Activated CD8-positive, alpha-beta T cell treated with anti-CD3 and anti-CD28 coated beads for 36 hours (primary cell): Measurements from ENCODE around the gene MIS18A. TPM values are rescaled to one million over a fixed set of nuclear protein-coding genes. Genes with fewer than 3 reads are reported as not detected.

Source experiments
- ATAC-seq: fragments of 200-7000 bp; cut with Tn5 transposase; one replicate; pipeline ENCODE4 v1.10.0; 2021; ENCODE audit warnings: mild to moderate bottlenecking, moderate library complexity
- CTCF ChIA-PET: fragments of 350-600 bp; sonication (Branson Sonifier 250); formaldehyde crosslinking; loops from one replicate; lab custom pipeline; 2021; ENCODE audit warnings: antibody characterized with exemption; lab: Charles Lee
- POLR2A ChIA-PET: fragments of 350-600 bp; sonication (Branson Sonifier 250); formaldehyde crosslinking; loops from one replicate; lab custom pipeline; 2021; ENCODE audit warnings: antibody characterized with exemption; lab: Charles Lee
- DNase-seq: peaks from one replicate; pipeline ENCODE4 v3.0.0-alpha.2; 2020
- H3K27ac Mint-ChIP-seq: one replicate; pipeline ENCODE4 v1.8.0; 2021; ENCODE audit warnings: mild to moderate bottlenecking, mixed read lengths
- H3K27me3 Mint-ChIP-seq: one replicate; pipeline ENCODE4 v1.8.0; 2021; ENCODE audit warnings: mixed read lengths
- H3K36me3 Mint-ChIP-seq: one replicate; pipeline ENCODE4 v1.8.0; 2021; ENCODE audit warnings: low read depth, mixed read lengths
- H3K4me1 Mint-ChIP-seq: one replicate; pipeline ENCODE4 v1.8.0; 2021; ENCODE audit warnings: low read depth, mixed read lengths
- H3K4me3 Mint-ChIP-seq: one replicate; pipeline ENCODE4 v1.8.0; 2021; ENCODE audit warnings: mild to moderate bottlenecking, moderate library complexity, mixed read lengths
- H3K9me3 Mint-ChIP-seq: one replicate; pipeline ENCODE4 v1.8.0; 2021; ENCODE audit warnings: mixed read lengths
- CTCF ChIP-seq: fragments of 200-600 bp; IDR thresholded peaks from one replicate; pipeline ENCODE4 v1.8.0; 2022; ENCODE audit warnings: antibody characterized with exemption, mild to moderate bottlenecking
- intact Hi-C: fragments of 100-400 bp; cut with micrococcal nuclease; formaldehyde crosslinking; loops from one replicate; pipeline ENCODE4 v1.10.0; 2022
- total RNA-seq, 2 experiments: library from RNA; stranded (reverse); gene quantifications; one replicate each; pipeline ENCODE4 v1.2.3, GENCODE V29; 2021

The MIS18A gene
- total RNA-seq, 2 experiments from 2014 or later = 34.6 to 35.1 TPM

DNA sequence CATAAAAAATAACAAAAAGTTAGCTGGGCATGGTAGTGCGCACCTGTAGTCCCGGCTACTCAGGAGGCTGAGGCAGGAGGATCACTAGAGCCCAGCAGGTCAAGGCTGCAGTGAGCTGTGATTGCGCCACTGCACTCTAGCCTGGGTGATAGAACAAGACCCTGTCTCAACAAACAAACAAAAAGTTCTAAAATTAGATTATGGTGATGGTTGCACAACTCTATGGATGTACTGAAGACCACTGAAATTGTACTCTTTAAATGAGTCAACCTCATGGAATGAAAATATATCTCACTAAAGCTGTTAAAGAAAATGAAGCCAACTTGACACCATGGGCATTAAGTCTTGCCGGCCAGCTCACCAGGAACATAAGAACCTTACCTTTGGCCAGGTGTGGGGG lies 28.9 kb upstream of the MIS18A start:
- ChIA-PET CTCF (interaction anchor here (1.4 kb wide), 1 partner anchor 29 kb away, joined by 3 read pairs; the partner anchor contains the start of gene MIS18A), POLR2A (no interaction called here)
- H3K27me3 Mint-ChIP-seq = no peaks in the 10 kb centered on the region
- no peak overlapping the region for H3K27ac Mint-ChIP-seq
- H3K9me3 Mint-ChIP-seq = no peaks in the 10 kb centered on the region
- ATAC-seq (no peak), DNase-seq (no peak)
- intact Hi-C loops = no loop called here
- H3K36me3 Mint-ChIP-seq = peaks cover 34% of the 10 kb centered on the region
- H3K4me1 Mint-ChIP-seq = peaks cover 13% of the 10 kb centered on the region
- no peak overlapping the region for H3K4me3 Mint-ChIP-seq
- TF ChIP-seq CTCF = no peak

DNA sequence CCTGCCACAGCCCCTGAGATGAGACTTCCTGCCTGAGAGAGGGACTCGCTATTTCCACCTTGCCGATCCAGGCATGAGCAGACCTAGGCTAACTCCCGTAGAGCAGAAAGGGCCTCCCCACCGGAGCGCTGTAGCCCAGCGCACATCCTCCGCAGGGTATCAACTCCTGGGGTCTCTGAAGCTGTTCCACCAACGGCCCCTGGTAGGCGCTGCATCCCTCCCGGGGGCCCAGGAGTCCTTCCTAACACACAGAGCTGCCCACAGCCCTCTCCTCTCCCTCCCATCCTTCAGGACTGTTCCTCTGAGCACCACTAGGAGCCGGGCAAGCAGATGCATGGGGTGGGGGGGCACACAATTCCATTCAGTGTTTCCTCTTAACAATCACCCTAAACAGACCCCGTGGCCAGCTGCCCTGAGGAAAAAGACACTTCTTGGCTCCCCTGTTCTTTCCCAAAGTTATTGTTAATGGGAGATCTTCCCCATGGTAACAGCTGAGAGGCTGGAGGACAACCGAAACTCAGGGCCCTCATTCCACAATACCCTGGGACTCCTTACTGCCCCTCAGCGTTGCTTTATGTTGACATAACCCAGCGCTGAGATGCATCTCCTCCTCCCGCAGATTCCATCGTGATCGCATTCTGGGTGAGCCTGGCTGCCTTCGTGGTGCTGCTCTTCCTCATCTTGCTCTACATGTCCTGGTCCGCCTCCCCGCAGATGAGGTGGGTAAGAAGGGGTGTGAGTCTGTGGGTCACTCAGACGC lies 27.4 kb upstream of the MIS18A start:
- Mint-ChIP-seq H3K27ac (no peak overlapping the region), H3K27me3 (no peaks in the 10 kb centered on the region), H3K4me1 (peaks cover 5% of the 10 kb centered on the region), H3K36me3 (peaks cover 26% of the 10 kb centered on the region), H3K4me3 (no peak overlapping the region), H3K9me3 (no peaks in the 10 kb centered on the region)
- ChIA-PET POLR2A (no interaction called here), CTCF (no interaction called here)
- ATAC-seq (no peak), DNase-seq (no peak)
- intact Hi-C loops = no loop called here
- TF ChIP-seq CTCF = no peak

- intact Hi-C loops = no loop called here
- Mint-ChIP-seq H3K9me3 (no peaks in the 10 kb centered on the region), H3K27me3 (no peaks in the 10 kb centered on the region), H3K4me1 (no peaks in the 10 kb centered on the region), H3K36me3 (peaks cover 28% of the 10 kb centered on the region), H3K27ac (no peak overlapping the region), H3K4me3 (no peak overlapping the region)
- no peak for TF ChIP-seq CTCF
- ATAC-seq (no peak), DNase-seq (no peak)
- ChIA-PET POLR2A (no interaction called here), CTCF (no interaction called here)
Observed at GRCh38 chr21:32304998-32305397, 26.1 kb upstream of the MIS18A start.

DNA sequence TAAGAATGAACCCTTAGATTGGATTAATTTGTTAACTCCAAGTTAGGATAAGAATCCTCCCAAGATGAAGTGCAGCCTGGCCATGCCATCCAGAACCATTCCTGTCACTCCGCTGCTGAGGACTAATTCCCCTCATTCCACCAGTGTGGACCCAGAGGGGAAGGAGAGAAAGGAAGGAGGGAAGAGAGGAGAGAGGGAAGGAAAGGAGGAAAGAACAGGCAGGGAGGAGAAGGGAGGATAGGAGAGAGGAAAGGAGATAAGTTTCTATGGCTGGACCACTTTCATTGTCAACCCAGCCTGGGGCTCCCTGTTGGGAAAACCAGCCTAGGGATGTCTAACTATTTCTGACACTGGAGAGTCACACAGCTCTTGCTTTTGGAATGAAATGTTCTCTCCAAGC lies 24.5 kb upstream of the MIS18A start:
- CTCF ChIA-PET = no interaction called here
- ATAC-seq (no peak), DNase-seq (no peak)
- Mint-ChIP-seq H3K9me3 (no peaks in the 10 kb centered on the region), H3K27ac (no peak overlapping the region), H3K4me1 (no peaks in the 10 kb centered on the region), H3K4me3 (no peak overlapping the region), H3K36me3 (peaks cover 23% of the 10 kb centered on the region), H3K27me3 (no peaks in the 10 kb centered on the region)
- no peak for TF ChIP-seq CTCF
- intact Hi-C loops = no loop called here
- POLR2A ChIA-PET = no interaction called here

- POLR2A ChIA-PET = no interaction called here
Observed at GRCh38 chr21:32302560-32302959, 23.7 kb upstream of the MIS18A start.

More at GRCh38 chr21:32302560-32302959, 23.7 kb upstream of the MIS18A start:
- H3K27ac Mint-ChIP-seq = no peak overlapping the region
- no peaks in the 10 kb centered on the region for H3K4me1 Mint-ChIP-seq
- H3K9me3 Mint-ChIP-seq = no peaks in the 10 kb centered on the region
- ATAC-seq (no peak), DNase-seq (no peak)
- no peak overlapping the region for H3K4me3 Mint-ChIP-seq
- peaks cover 21% of the 10 kb centered on the region for H3K36me3 Mint-ChIP-seq
- no peaks in the 10 kb centered on the region for H3K27me3 Mint-ChIP-seq
- CTCF ChIA-PET = no interaction called here
- intact Hi-C loops = no loop called here
- no peak for TF ChIP-seq CTCF
